ENCODE data around the gene SLC29A1. TPM values are rescaled to one million over a fixed set of nuclear protein-coding genes. Genes with fewer than 3 reads are reported as not detected.

SLC29A1 gene
- total RNA-seq, 1 experiment from 2014 or later: 7.0 TPM

DNA sequence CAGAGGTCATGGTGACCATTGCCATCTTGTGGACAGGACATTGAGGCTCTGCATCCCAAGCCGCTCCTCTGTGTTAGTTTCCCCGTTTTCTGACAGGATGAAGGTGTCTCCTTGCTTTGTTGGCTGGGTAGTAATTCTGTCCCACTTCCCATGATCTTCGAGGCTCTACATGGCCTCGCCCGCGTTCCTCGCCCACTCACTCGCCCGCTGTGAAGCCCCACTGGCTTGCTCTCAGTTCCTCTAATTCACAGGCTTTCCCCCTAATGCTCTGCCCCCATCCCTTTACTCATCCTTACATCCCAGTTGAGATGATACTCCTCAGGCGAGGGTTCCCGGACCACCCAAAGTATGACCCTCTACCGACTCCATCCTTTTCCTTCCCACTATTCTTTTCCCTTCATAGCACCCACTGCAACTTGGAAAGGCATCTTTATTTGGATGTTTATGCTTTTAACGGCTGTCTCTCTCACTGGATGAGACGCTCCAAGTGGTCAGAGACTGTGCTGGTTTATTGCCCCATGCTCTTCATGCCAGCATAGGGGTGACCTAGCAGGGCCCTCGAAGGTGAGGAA lies 34.4 kb downstream of the SLC29A1 start:
- BruUV-seq (replicated peaks): no TSS peak
- peaks cover 47% of the 10 kb centered on the region for H3K36me3 Mint-ChIP-seq (ENCODE audit: insufficient read depth, unreplicated experiment)
- intact Hi-C loops (cut with micrococcal nuclease): loop anchor here (1.0 kb wide), 1 partner anchor 37 kb away; no protein-coding TSS in a partner anchor
- CTCF ChIA-PET: interaction anchor here (0.7 to 1.9 kb wide), 11 partner anchors 10 to 162 kb away, joined by 3 to 14 read pairs (median 4); partner anchors contain the start of genes AARS2 and HSP90AB1
- H3K4me1 Mint-ChIP-seq (ENCODE audit: insufficient read depth, unreplicated experiment): peaks cover 50% of the 10 kb centered on the region
- no peaks in the 10 kb centered on the region for H3K9me3 Mint-ChIP-seq (ENCODE audit: unreplicated experiment)
- TF ChIP-seq, protein P1, sequence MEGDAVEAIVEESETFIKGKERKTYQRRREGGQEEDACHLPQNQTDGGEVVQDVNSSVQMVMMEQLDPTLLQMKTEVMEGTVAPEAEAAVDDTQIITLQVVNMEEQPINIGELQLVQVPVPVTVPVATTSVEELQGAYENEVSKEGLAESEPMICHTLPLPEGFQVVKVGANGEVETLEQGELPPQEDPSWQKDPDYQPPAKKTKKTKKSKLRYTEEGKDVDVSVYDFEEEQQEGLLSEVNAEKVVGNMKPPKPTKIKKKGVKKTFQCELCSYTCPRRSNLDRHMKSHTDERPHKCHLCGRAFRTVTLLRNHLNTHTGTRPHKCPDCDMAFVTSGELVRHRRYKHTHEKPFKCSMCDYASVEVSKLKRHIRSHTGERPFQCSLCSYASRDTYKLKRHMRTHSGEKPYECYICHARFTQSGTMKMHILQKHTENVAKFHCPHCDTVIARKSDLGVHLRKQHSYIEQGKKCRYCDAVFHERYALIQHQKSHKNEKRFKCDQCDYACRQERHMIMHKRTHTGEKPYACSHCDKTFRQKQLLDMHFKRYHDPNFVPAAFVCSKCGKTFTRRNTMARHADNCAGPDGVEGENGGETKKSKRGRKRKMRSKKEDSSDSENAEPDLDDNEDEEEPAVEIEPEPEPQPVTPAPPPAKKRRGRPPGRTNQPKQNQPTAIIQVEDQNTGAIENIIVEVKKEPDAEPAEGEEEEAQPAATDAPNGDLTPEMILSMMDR (IDR thresholded peaks at IDR 0.05; ENCODE audit: unreplicated experiment): no peak
- POLR2A ChIA-PET: interaction anchor here (1.0 to 3.0 kb wide), 4 partner anchors 11 to 132 kb away, joined by 4 to 121 read pairs (median 7); partner anchors contain the start of gene HSP90AB1
- peak overlapping the region; percentile 57 for H3K27ac Mint-ChIP-seq (ENCODE audit: low read depth, unreplicated experiment)
- peak overlapping the region; percentile 84 for H3K4me3 Mint-ChIP-seq (ENCODE audit: unreplicated experiment)
- H3K27me3 Mint-ChIP-seq (ENCODE audit: insufficient read depth, unreplicated experiment): no peaks in the 10 kb centered on the region
- DNase-seq (ENCODE audit: unreplicated experiment): no peak

DNA sequence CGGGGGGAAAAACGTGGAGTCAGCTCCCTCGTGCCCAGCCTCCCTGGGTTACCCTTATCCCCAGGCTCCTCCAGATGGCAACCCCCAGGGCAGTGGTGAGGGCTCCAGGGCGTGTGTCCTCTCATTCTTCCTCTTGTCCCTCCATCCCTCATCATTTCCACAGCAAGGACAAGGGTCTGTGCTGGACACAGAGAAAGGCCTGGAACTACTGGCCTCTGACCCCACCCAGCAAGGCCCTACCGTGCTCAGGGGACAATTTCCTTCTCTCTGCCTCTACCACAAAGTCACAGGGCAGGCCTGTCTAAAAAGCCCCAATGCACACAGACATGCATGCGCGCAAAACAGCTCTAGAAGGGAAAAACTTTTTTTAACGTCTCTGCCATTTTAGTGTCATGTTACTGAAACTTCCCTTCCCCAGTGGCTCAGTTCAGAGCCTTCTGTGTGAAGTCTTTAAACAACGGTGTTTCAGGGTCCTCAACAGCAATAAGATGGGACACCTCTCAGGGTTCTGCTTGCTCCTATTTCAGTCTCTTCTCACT lies 35.0 kb downstream of the SLC29A1 start:
- H3K36me3 Mint-ChIP-seq (ENCODE audit: insufficient read depth, unreplicated experiment): peaks cover 41% of the 10 kb centered on the region
- CTCF ChIA-PET: interaction anchor here (0.6 to 1.2 kb wide), 7 partner anchors 10 to 1119 kb away, joined by 3 to 5 read pairs (median 3); no protein-coding TSS in a partner anchor
- intact Hi-C loops (cut with micrococcal nuclease): no loop called here
- H3K9me3 Mint-ChIP-seq (ENCODE audit: unreplicated experiment): no peaks in the 10 kb centered on the region
- no peaks in the 10 kb centered on the region for H3K27me3 Mint-ChIP-seq (ENCODE audit: insufficient read depth, unreplicated experiment)
- TF ChIP-seq, protein P1 (IDR thresholded peaks at IDR 0.05; ENCODE audit: unreplicated experiment): no peak
- no peak for DNase-seq (ENCODE audit: unreplicated experiment)
- H3K4me1 Mint-ChIP-seq (ENCODE audit: insufficient read depth, unreplicated experiment): peaks cover 50% of the 10 kb centered on the region
- BruUV-seq (replicated peaks): no TSS peak
- H3K27ac Mint-ChIP-seq (ENCODE audit: low read depth, unreplicated experiment): peak overlapping the region; percentile 57
- H3K4me3 Mint-ChIP-seq (ENCODE audit: unreplicated experiment): peak overlapping the region; percentile 84
- POLR2A ChIA-PET: interaction anchor here (1.0 kb wide), 1 partner anchor 11 kb away, joined by 5 read pairs; the partner anchor contains the start of gene HSP90AB1

DNA sequence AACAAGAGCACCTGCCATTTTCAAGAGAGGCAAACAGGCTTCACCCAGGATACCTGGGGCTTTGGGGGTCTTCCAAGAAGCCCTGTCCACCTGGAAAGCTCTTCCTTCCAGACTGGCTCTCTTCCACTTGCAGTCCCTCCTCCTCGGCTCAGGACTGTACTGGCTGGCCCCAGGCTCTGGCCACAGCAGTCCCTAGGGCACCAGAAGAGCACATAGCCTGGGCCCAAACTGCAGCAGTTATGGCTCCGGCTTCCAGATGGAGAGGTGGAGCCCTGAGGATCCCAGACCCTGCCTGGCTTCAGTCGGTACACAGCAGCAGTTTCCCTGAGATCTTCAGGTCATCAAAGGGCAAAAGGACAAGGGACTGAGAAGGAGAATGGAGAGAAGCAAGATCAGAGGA lies 35.5 kb downstream of the SLC29A1 start:
- TF ChIP-seq, protein P1 (IDR thresholded peaks at IDR 0.05; ENCODE audit: unreplicated experiment): no peak
- BruUV-seq (replicated peaks): no TSS peak
- DNase-seq (ENCODE audit: unreplicated experiment): no peak
- H3K9me3 Mint-ChIP-seq (ENCODE audit: unreplicated experiment): no peaks in the 10 kb centered on the region
- H3K4me1 Mint-ChIP-seq (ENCODE audit: insufficient read depth, unreplicated experiment): peaks cover 50% of the 10 kb centered on the region
- H3K36me3 Mint-ChIP-seq (ENCODE audit: insufficient read depth, unreplicated experiment): peaks cover 36% of the 10 kb centered on the region
- H3K4me3 Mint-ChIP-seq (ENCODE audit: unreplicated experiment): no peak overlapping the region
- H3K27me3 Mint-ChIP-seq (ENCODE audit: insufficient read depth, unreplicated experiment): no peaks in the 10 kb centered on the region
- intact Hi-C loops (cut with micrococcal nuclease): no loop called here
- H3K27ac Mint-ChIP-seq (ENCODE audit: low read depth, unreplicated experiment): no peak overlapping the region
- ChIA-PET CTCF (interaction anchor here (0.6 to 1.2 kb wide), 6 partner anchors 9 to 1118 kb away, joined by 3 to 5 read pairs (median 4); no protein-coding TSS in a partner anchor), POLR2A (interaction anchor here (1.0 kb wide), 1 partner anchor 12 kb away, joined by 5 read pairs; the partner anchor contains the start of gene HSP90AB1)

DNA sequence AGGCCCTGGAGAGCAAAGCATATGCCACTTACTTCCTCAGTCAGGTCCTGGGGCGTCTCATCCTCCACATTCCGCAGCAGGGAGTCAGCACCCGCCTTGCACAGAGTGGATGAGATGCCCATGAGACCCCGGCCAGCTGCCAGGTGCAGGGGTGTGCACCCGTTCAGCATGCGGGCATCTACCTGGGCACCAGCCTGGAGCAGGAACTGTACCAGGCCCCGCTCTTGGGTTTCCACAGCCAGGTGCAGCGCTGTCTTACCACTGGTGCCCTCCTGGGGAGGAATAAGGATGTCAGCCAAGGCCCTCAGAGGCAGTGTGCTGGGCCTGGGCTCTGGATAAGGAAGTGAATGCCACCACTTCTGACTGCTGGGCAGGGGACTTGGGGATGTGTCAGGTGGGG lies 36.6 kb downstream of the SLC29A1 start:
- no peak overlapping the region for H3K4me3 Mint-ChIP-seq (ENCODE audit: unreplicated experiment)
- H3K27me3 Mint-ChIP-seq (ENCODE audit: insufficient read depth, unreplicated experiment): no peaks in the 10 kb centered on the region
- no peak for DNase-seq (ENCODE audit: unreplicated experiment)
- ChIA-PET CTCF (interaction anchor here (1.0 kb wide), 1 partner anchor 109 kb away, joined by 3 read pairs; no protein-coding TSS in a partner anchor), POLR2A (interaction anchor here (0.6 kb wide), 1 partner anchor 684 kb away, joined by 3 read pairs; the partner anchor contains the start of gene XPO5)
- intact Hi-C loops (cut with micrococcal nuclease): no loop called here
- no TSS peak for BruUV-seq (replicated peaks)
- no peak overlapping the region for H3K27ac Mint-ChIP-seq (ENCODE audit: low read depth, unreplicated experiment)
- H3K9me3 Mint-ChIP-seq (ENCODE audit: unreplicated experiment): no peaks in the 10 kb centered on the region
- TF ChIP-seq, protein P1 (IDR thresholded peaks at IDR 0.05; ENCODE audit: unreplicated experiment): no peak
- peaks cover 25% of the 10 kb centered on the region for H3K36me3 Mint-ChIP-seq (ENCODE audit: insufficient read depth, unreplicated experiment)
- peaks cover 49% of the 10 kb centered on the region for H3K4me1 Mint-ChIP-seq (ENCODE audit: insufficient read depth, unreplicated experiment)
